Mucosa of descending colon (tissue), 3 donors: Measurements from ENCODE around the gene TSHZ2. TPM values are rescaled to one million over a fixed set of nuclear protein-coding genes. Genes with fewer than 3 reads are reported as not detected.

ENCODE experiments used
- ATAC-seq: fragments of 200-7000 bp; cut with Tn5 transposase; one replicate; pipeline ENCODE4 v1.9.1; 2020; ENCODE audit warnings: mild to moderate bottlenecking, moderate library complexity
- DNase-seq, 3 donors: peaks; one replicate each; pipeline ENCODE4 v3.0.0-alpha.2; 2020
- H3K36me3 ChIP-seq: fragments of 200-600 bp; one replicate; pipeline ENCODE4 v1.8.0; 2021; ENCODE audit warnings: low read depth, mild to moderate bottlenecking
- H3K4me1 ChIP-seq: fragments of 200-600 bp; one replicate; pipeline ENCODE4 v1.8.0; 2021; ENCODE audit warnings: low read depth, mild to moderate bottlenecking
- H3K4me3 ChIP-seq: fragments of 200-600 bp; one replicate; pipeline ENCODE4 v1.8.0; 2021; ENCODE audit warnings: mild to moderate bottlenecking
- H3K9me3 ChIP-seq: fragments of 200-600 bp; one replicate; pipeline ENCODE4 v1.8.0; 2021; ENCODE audit warnings: mild to moderate bottlenecking
- intact Hi-C, 2 donors: fragments of 100-400 bp; cut with DNase I in 1 of 2; cut with micrococcal nuclease in 1 of 2; formaldehyde crosslinking; loops; one replicate each; pipeline versions ENCODE4 v1.11.0 to v1.11.1; 2022; cut with DNase I, micrococcal nuclease
- total RNA-seq, 3 donors: library from RNA; stranded (reverse); fragmentation: NEBNext Ultra II Directional in 2 of 3; extraction: Animal tissue kit (Norgen Biotek cat#: 25700) in 2 of 3; gene quantifications; one replicate each; pipeline versions ENCODE4 v1.2.1 to v1.2.4, GENCODE V29; 2021 to 2023
- TF ChIP-seq, protein P1 (sequence below): fragments of 200-600 bp; IDR thresholded peaks from one replicate; pipeline ENCODE4 v1.8.0; 2022; ENCODE audit warnings: antibody characterized with exemption, mild to moderate bottlenecking
- donor health status: DM: no; HTN: no; CAD: no; lungs with moderate emphysema.
- donor health status: DM: no; HTN: no; CAD: no.
- donor health status: DM: no; HTN: yes; CAD: no.

Gene TSHZ2
- total RNA-seq, 3 donors from 2014 or later = 1.9 to 17.8 (median 3.6) TPM

DNA sequence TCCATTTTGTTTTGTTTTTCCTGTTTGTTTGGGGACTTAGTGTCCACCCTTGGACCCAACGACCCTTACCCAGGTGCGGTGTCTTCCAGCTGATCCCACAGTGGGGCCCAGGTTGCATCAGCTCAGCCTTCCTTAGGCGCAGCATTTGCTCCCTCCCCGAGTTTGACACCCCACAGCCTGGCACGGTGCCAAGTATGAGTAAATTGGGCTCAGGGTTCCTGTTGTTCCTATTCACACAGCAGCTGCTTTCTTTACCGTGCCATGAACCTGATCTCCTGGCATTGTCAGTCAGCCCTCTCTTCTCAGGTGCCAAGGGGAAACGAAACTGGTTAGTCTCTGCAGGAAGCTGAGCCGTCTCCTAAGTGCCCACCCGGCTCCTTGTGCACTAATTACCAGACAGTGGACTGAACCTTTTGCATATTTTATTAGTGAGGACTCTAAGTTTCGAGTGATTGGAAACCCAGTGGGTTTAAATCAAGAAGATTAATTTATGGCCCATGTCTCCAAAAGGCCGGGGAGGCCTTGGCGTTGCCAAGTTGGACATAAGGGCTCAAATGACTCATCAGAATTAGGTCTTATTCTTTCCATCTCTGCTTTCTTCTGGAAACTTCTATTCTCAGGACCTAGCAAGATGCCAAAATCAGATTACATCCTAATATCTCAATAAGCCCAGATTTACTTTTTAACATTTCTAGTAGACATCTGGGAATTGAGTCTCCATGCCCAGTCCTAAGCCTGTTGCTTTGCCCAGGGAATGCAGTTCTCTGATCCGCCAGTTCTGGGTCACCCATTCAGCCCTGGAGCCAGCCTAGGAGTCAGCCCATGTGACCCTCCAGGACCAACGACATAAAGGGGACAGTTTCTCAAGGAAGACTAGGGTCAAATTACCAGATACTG, 68.8 kb downstream of the TSHZ2 start:
- intact Hi-C loops = no loop called here
- Histone ChIP-seq H3K4me3 (no peak overlapping the region), H3K9me3 (no peaks in the 10 kb centered on the region), H3K4me1 (no peaks in the 10 kb centered on the region), H3K36me3 (no peaks in the 10 kb centered on the region)
- DNase-seq (peak in 1 of 3 donors; percentile 41), ATAC-seq (no peak)
- TF ChIP-seq, protein P1, sequence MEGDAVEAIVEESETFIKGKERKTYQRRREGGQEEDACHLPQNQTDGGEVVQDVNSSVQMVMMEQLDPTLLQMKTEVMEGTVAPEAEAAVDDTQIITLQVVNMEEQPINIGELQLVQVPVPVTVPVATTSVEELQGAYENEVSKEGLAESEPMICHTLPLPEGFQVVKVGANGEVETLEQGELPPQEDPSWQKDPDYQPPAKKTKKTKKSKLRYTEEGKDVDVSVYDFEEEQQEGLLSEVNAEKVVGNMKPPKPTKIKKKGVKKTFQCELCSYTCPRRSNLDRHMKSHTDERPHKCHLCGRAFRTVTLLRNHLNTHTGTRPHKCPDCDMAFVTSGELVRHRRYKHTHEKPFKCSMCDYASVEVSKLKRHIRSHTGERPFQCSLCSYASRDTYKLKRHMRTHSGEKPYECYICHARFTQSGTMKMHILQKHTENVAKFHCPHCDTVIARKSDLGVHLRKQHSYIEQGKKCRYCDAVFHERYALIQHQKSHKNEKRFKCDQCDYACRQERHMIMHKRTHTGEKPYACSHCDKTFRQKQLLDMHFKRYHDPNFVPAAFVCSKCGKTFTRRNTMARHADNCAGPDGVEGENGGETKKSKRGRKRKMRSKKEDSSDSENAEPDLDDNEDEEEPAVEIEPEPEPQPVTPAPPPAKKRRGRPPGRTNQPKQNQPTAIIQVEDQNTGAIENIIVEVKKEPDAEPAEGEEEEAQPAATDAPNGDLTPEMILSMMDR = no peak

DNA sequence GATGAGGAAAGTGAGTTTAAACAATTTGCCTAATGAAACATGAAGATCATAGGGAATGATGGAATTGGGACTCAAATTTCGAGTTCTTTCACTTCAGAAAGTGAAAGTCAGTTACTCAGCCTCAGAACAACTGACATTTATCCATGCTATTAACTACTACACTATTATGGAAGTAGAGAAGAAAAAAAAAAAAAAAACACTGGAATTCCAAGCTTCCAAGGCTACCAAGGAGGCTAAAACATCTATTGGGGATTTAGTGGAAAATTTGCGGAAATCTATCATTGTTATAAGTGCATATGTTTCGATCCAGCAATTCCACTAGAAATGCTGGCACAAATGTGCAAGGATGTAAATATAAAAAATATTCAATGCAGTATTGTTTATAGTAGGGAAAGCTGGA, 70.4 kb downstream of the TSHZ2 start:
- intact Hi-C loops = no loop called here
- H3K4me1 ChIP-seq = no peaks in the 10 kb centered on the region
- H3K9me3 ChIP-seq = no peaks in the 10 kb centered on the region
- H3K4me3 ChIP-seq = no peak overlapping the region
- DNase-seq (no peak), ATAC-seq (no peak)
- no peaks in the 10 kb centered on the region for H3K36me3 ChIP-seq
- TF ChIP-seq, protein P1 = no peak

DNA sequence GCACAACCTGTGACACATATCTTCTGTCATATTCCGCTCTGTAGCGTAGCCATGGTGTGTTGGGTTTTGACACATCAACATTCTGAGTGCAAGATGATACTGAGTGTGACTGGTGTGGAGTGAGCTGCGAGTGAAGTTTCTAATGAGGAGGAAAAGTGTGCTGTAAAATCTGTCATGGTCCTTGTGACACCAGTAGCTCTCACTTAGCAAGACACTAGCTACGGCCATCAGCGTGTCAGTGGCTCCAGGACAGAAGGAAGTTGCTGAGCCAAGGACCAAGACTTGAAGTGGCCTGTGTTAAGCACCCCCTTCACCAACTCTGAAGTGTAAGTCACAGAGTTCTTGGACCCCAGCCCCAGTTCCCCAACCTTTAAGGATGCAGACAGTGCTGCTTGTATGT, 72.1 kb downstream of the TSHZ2 start:
- ATAC-seq (no peak), DNase-seq (no peak)
- Histone ChIP-seq H3K9me3 (no peaks in the 10 kb centered on the region), H3K36me3 (no peaks in the 10 kb centered on the region), H3K4me3 (no peak overlapping the region), H3K4me1 (no peaks in the 10 kb centered on the region)
- TF ChIP-seq, protein P1 = no peak
- intact Hi-C loops = no loop called here

DNA sequence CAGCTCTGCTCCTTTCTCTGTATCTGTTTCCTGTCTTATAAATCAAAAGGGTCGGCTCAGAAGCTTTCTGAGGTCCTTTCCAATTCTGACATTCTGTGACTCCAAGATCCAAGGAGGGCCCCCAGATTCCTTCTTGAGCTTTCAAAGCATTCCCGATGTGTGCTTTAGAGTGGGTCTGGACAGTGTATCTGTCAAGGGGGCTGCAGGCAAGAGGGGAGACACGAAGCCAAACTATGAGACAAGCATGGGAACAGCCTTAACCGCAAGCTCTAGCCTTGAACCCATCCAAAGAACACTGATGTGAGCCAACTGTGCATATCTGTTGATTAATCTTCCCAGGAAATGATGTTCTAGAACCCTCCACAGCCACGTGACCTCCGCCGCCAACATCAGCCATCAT, 73.8 kb downstream of the TSHZ2 start:
- DNase-seq (no peak), ATAC-seq (no peak)
- Histone ChIP-seq H3K36me3 (no peaks in the 10 kb centered on the region), H3K4me1 (no peaks in the 10 kb centered on the region), H3K9me3 (no peaks in the 10 kb centered on the region), H3K4me3 (no peak overlapping the region)
- TF ChIP-seq, protein P1 = no peak
- intact Hi-C loops = no loop called here

DNA sequence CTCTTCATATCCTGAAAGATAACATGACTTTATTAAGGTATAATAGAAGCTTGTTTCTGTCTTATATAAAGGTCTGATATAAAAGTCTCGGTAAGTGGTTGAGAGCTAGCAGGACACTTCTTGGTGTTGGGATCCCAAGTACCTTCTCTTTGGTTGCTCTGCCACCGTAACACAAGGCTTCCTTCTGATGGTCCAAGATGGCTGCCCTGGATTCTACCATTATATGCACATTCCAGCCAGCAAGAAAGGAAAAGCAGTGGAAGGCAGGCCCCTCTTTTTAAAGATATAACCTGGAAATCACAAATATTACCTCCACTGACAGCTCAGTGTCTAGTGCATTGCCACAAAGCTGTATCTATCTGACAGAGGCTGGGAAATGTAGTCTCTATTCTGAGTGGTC, 75.0 kb downstream of the TSHZ2 start:
- Histone ChIP-seq H3K4me3 (no peak overlapping the region), H3K36me3 (no peaks in the 10 kb centered on the region), H3K4me1 (no peaks in the 10 kb centered on the region), H3K9me3 (no peaks in the 10 kb centered on the region)
- DNase-seq (no peak), ATAC-seq (no peak)
- intact Hi-C loops = no loop called here
- TF ChIP-seq, protein P1 = no peak
